ENCODE data around the gene MANBA. TPM values are rescaled to one million over a fixed set of nuclear protein-coding genes. Genes with fewer than 3 reads are reported as not detected.

Gene MANBA
- total RNA-seq, 4 donors from 2014 or later: 11.9 to 20.8 (median 14.3) TPM

GRCh38 chr4:102641793-102642192 is 119.0 kb downstream of the MANBA start:
- no peak for TF ChIP-seq POLR2A (IDR thresholded peaks at IDR 0.05)
- no peak for TF ChIP-seq CTCF (IDR thresholded peaks at IDR 0.05)
- no peak for DNase-seq (ENCODE audit: low spot score in 2 of 2)
- no peak overlapping the region for H3K4me3 ChIP-seq (ENCODE audit: low read depth, poor library complexity, severe bottlenecking)
- intact Hi-C loops (cut with DNase I; ENCODE audit: low total_unique reads): no loop called here

GRCh38 chr4:102640669-102641068 is 120.1 kb downstream of the MANBA start:
- TF ChIP-seq CTCF (IDR thresholded peaks at IDR 0.05) (no peak), POLR2A (IDR thresholded peaks at IDR 0.05) (no peak)
- 86 to 93% methylated on average over 4 of the region's 4 CpGs for WGBS, 2 donors
- no peak overlapping the region for H3K4me3 ChIP-seq (ENCODE audit: low read depth, poor library complexity, severe bottlenecking)
- no peak for DNase-seq (ENCODE audit: low spot score in 2 of 2)
- intact Hi-C loops (cut with DNase I; ENCODE audit: low total_unique reads): no loop called here

DNA sequence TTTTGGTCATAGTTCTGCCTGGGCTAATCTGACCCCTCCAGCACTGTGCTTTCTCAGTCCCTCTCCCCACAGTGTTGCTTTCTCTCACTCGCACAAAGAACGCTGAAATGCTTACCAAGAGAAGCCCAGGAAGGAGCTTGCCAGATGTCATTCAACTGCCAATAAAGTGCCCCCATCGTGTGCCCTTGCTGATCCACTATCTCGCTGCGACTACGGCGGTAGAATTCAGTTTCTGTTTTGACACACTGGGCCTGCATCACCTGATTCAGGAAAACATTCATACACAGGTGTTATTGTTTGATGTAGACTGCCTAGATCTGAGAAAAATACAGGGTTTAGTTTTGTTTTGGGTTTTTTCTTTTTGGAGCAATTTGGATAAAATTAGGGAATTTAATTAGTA is 121.2 kb downstream of the MANBA start:
- DNase-seq (ENCODE audit: low spot score in 2 of 2): no peak
- 95 to 99% methylated on average over 7 of the region's 7 CpGs for WGBS, 2 donors
- no peak overlapping the region for H3K4me3 ChIP-seq (ENCODE audit: low read depth, poor library complexity, severe bottlenecking)
- TF ChIP-seq POLR2A (IDR thresholded peaks at IDR 0.05) (no peak), CTCF (IDR thresholded peaks at IDR 0.05) (no peak)
- intact Hi-C loops (cut with DNase I; ENCODE audit: low total_unique reads): no loop called here

DNA sequence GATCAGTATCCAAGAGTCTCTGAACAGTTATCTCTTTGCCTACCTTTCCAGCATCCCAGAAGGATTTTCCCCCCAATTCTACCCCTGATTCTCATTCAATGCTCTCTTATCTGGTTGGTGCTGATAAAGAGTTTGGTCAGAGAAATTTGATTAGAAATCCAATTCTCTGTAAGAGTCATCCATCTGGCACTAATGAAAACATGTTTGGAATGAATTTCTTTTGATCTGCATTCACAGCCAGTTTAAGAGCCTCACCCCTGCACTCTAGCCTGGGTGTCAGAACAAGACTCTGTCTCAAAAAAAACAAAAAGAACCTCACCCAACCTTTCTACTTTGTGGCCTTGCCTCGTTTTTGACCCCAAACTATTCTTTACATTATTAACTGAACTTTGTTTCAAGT is 122.1 kb downstream of the MANBA start:
- intact Hi-C loops (cut with DNase I; ENCODE audit: low total_unique reads): no loop called here
- 47 to 49% methylated on average over 1 of the region's 1 CpG for WGBS, 2 donors
- no peak overlapping the region for H3K4me3 ChIP-seq (ENCODE audit: low read depth, poor library complexity, severe bottlenecking)
- DNase-seq (ENCODE audit: low spot score in 2 of 2): no peak
- TF ChIP-seq CTCF (IDR thresholded peaks at IDR 0.05): no peak
- no peak for TF ChIP-seq POLR2A (IDR thresholded peaks at IDR 0.05)

DNA sequence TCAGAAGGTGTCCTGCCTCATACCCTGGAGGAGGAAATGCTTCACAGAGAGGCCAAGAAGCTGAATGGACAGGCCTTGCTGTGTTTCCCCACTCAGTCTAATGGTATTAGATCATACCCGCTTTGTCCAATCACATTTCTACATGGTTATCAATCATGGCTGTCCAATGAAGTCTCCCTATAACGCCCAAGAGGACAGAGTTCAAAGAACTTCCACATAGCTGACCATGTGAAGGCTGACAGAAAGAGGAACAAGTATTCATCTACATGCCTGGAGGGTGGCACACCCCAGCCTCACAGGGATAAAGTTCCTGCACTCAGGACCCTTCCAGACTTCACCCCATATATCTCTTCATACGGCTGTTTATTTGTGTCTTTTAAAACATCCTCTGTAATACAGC is 123.4 kb downstream of the MANBA start:
- intact Hi-C loops (cut with DNase I; ENCODE audit: low total_unique reads): no loop called here
- WGBS, 2 donors: 74 to 97% methylated on average over 3 of the region's 3 CpGs
- no peak overlapping the region for H3K4me3 ChIP-seq (ENCODE audit: low read depth, poor library complexity, severe bottlenecking)
- no peak for TF ChIP-seq CTCF (IDR thresholded peaks at IDR 0.05)
- TF ChIP-seq POLR2A (IDR thresholded peaks at IDR 0.05): no peak
- DNase-seq (ENCODE audit: low spot score in 2 of 2): no peak

DNA sequence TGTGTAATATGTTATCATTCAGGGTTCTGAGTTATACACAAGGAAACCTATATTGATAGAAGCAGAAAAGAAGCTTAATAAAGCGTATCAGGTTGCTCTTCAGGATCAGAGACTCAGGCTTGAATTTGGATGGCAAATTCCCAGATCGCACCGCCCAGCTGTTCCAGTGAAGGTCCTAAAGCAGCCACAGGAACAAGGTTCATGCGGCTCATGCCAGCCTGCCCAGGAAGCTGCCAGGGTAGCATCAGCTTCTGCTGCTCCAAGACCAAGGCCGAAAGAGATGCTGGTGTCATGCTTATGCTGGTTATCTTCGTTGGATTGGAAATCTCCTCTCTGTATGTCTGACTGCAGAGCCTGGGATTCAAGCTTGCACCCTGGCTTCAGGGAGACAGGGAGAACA is 127.7 kb downstream of the MANBA start:
- WGBS, 2 donors: 70 to 87% methylated on average over 6 of the region's 6 CpGs
- DNase-seq (ENCODE audit: low spot score in 2 of 2): no peak
- TF ChIP-seq POLR2A (IDR thresholded peaks at IDR 0.05) (no peak), CTCF (IDR thresholded peaks at IDR 0.05) (no peak)
- no peak overlapping the region for H3K4me3 ChIP-seq (ENCODE audit: low read depth, poor library complexity, severe bottlenecking)
- intact Hi-C loops (cut with DNase I; ENCODE audit: low total_unique reads): no loop called here
